HG02840 (cell line): ENCODE data around the gene CDH4.

Experiments
- ATAC-seq: cut with Tn5 transposase; IDR thresholded peaks from one replicate; pipeline ENCODE4 v1.9.1; 2021; ENCODE audit warnings: mild to moderate bottlenecking, moderate library complexity, moderate number of reproducible peaks; ENCODE audit not compliant: unreplicated experiment, low FRiP score

CDH4 gene

DNA sequence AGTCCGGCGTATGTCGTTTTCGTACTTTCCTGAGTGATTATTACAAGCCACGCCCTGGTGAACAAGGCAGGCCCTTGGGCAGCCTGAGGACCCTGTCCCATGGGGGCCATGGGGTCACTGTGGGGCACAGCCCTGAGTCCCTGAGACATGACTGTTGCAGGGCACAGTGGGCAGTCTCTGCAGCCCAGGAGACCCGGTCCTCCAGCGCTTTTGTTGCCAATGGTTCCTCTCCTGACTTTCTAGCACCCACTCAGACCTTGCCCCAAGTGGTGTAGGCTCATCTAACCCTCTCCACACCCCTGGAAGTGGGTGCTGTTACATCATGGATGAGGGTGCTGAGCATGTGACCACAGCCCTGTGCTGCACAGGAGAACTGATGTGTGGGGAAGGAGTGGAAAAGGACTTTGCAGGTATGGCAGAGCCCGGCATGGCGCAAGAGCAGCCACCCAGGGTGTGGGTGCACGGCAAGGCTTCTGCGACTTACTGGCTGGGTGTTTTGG is 494.1 kb downstream of the CDH4 start:
- no peak for ATAC-seq

DNA sequence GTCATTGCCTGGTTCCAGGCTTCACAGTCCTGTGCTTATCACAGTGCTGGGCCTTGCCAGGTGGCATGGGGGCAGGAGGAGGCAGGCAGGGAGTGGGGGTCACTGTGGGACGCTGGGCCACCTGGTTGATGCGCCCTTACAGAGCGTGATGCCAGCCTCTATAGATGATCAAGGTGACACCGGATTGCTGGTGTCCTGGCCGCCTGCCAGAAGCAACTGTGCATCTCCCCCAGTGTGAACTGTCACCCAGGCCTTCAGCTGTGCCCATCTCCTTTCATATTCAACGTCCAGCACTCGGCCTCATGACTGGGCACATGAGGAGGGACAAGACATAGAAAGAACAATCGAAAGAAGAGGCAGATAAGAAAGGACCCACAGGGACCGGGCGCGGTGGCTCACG is 494.7 kb downstream of the CDH4 start:
- ATAC-seq: no peak

DNA sequence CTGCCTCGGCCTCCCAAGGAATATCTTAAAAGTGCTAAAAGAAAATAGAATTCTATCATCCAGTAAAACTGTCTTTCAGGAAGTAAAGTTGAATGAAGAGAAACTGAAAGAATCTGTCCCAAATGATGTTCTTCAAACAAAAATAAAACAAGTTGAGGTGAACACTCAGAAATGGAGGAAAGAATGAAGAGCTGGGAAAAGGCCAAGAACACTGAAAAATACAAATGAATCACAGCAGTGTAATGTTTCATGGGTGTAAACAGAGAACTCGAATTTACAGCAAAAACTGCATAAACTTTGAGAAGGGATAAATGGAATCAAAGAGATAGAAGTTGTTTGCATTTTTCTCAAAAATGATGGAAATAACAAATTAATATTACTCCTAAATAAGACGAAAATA is 496.3 kb downstream of the CDH4 start:
- no peak for ATAC-seq

- no peak for ATAC-seq
Measured at GRCh38 chr20:61749406-61750075, 497.5 kb downstream of the CDH4 start.

GRCh38 chr20:61750093-61750492 is 498.0 kb downstream of the CDH4 start:
- no peak for ATAC-seq

DNA sequence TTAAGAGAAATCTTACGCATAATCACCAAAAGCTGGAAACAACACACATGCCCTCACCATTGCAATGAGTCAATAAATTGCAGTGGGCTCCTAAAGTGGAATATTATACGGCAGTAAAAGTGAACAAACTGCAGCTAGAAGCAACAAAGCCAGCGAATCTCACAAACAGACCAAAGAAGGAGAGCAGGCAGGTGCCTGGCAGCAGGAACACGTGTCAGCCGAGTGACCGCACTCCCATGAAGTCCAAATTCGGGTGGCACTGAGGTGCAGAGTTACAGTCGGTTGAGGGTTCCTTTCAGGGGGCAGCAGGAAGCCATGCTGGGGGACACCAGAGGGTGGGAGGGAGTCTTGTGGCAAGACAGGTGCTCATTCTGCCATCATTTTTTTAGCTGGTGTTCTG is 500.5 kb downstream of the CDH4 start:
- no peak for ATAC-seq

GRCh38 chr20:61753316-61753942 is 501.4 kb downstream of the CDH4 start:
- no peak for ATAC-seq

GRCh38 chr20:61753987-61754956 is 502.2 kb downstream of the CDH4 start:
- no peak for ATAC-seq

DNA sequence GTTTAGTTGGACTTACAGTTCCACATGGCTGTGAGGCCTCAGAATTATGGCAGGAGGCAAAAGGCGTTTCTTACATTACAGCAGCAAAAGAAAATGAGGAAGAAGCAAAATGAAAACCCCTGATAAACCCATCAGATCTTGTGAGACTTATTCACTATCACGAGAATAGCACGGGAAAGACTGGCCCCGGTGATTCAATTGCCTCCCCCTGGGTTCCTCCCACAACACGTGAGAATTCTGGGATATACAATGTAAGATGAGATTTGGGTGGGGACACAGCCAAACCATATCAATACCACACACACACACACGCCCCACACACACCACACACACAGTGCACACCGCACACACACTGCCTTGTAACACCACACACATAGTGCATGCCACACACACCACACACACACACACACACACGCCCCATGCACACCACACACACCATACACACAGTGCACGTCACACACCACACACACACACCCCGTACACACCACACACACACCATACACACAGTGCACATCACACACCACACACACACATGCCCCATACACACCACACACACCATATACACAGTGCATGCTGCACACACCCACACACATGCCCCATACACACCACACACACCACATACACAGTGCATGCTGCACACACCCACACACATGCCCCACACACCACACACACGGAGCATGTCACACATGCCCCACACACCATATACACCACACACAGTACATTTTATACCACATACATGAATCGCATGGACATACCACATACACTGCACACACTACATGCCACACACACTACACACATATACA is 503.1 kb downstream of the CDH4 start:
- no peak for ATAC-seq

DNA sequence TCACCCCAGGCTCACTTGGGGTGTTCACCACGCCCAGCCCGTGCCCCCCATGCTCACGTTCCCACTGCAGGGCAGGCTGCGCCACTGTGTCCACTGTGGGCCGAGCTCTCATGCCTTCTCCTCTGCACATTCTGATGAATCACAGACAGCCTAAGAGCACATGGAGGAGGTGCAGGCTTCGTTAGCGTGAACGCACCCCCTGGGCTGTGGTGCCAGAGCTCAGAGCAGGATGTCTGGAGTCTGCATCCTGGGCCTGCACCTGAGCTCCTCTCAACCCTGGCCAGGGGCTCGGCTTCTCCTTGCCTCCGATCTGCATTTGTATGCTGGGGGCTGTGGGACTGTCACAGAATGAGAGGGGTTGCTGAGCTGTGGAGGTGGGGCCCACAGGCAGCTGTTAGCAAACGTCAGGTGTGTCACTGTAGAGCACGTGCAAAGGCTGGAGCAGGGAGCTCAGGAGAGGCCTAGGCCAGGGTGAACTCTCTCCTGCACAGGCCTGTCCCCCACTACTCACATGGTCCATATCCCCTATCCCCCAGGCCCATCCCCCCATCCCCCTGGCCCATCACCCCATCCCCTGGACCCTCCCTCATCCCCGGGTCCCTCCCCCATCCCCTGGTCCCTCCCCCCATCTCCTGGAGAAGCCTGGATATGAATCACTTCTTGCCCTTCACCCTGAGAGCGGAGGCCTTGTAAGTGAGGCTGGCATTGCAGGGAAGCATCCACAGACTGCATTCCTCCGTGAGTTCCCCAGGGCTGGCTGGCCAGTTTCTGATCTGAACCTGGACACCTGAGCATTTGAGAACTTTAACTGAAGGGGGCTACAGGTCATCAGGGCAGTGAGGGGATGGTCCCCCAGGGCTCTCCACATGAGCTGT is 504.1 kb downstream of the CDH4 start:
- no peak for ATAC-seq

DNA sequence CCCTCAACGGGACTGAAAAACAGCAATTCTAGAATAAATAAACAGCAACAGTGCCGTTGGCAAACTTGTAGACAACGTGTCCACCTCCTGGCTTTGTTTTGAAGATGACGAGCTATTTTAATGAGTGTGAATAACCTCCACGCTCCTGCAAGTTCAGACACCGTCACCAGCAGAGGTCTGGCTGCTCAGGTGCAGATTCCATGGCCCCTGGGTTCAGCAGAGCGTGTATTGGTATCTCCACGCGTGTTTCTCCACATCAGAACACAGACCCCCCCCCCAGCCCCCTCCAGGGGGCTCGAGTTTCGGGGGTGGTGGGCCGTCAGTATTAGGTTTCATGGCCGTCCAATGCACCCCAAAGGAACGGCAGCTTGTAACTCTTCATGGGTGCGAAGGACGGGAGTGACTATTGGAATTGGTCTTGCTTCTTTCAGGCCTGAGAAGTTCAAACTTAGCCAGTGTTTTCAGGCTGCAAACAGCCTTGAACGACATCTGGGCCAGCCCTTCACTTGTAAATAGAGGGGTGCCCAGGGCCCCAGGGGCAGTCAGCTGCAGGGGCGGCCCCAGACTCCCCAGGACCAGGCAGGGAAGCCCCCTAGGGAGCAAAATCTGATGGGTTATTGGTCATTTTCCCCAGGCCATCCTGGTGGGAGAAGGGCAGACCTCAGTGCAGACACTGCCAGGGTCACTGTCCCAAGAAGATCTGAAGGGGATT is 505.1 kb downstream of the CDH4 start:
- no peak for ATAC-seq

DNA sequence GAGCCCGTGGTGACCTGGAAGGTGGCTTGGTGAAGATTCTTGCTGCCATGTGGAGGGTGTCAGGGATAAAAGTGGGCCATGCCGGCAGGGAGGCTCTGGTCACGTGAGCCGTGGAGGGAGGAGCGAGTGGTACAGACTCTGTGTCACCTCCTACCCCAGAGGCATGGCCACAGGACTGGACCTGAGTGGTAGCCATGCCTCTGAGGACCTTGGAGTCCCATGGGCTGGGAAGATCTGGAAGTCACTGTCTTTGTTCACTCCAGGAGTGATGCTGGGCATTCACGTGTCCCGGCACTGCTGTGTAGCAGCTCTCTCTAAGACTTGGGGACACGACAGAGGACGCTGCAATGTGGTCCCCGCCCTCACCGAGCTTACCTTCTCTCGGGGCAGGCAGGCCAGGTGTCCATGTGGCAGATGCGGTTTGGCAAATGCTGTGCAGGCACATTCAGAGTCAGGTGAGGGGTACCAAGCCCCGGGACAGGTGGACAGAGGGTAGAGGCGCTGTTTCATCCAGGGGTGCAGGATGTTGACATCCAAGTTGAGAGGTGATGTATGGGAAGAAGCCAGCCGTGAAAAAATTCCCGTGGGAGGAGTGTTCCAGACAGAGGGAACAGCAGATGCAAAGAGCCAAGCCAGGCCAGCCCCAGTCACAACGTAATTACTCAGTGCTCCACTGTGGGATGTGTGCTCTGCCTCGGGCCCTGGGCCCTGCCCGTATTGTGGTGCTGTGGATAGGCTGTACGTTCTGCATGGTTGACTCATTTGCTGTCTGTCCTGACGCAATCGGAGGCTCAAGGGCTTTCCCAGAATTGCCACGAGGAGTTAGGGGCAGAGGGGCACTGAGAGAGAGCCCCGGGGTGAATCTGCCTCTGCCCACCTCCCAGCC is 505.9 kb downstream of the CDH4 start:
- ATAC-seq: no peak

DNA sequence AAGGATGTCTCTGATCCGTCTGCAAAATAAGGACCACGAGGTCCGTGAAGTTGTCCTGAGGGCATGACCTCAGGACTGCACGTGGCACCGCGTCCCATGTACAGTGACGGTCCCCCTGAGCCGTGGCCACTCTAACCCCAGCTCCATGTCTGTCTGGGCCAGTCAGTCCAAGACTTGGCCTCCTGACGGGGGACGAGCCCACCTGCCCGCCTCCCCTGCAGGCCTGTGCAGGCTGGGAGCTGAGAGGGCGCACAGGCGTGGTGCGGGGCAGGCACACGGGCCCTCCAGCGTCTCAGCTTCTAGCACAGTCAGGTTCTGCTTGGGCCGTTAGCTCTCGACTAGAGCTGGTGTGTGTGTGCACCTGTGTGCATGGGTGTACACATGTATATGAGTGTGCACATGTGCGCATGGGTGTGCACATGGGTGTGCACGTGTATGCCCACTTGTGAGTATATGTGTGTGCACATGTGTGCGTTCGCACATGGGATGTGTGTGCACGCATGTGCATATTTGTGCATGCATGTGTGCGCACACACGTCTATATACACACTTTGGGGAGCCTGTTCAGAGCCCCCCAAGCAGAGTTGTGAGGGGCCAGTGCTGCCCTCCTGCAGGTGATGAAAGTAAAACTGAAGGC is 506.6 kb downstream of the CDH4 start:
- no peak for ATAC-seq

DNA sequence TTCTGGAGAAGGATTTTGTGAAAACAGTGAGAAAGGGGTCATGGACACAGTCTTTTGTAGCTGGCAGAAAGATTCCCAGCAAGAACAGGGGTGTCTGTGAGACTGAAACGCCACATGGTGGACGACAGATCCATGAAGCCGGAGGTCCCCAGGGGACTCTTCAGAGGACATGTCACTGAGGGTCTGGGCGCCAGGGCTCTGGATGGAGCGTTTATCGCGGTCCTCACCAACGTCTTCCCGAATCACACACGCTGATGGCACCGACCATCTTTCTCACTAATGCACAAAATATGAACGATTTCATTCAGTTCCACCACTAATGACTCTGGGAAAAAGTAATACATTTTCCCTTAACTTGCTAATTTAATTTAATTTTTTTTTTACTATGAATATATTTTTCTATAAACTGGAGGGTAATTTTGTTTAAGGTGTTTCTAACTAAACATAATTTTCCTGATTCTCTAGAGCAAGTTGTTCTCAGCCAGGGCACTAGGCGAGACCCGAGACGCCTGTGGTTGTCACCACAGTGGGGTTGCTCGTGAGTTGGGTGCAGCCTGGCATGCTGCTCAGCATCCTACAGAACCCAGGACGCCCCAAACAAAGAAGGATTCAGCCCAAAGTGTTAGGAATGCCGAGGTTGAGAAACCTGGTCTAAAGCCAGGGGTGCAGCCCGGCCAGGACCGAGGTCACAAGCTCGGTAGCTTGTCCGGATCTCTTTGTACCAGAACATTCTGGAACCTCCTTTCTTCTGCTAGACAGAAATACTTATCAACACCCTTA is 507.4 kb downstream of the CDH4 start:
- ATAC-seq: no peak

DNA sequence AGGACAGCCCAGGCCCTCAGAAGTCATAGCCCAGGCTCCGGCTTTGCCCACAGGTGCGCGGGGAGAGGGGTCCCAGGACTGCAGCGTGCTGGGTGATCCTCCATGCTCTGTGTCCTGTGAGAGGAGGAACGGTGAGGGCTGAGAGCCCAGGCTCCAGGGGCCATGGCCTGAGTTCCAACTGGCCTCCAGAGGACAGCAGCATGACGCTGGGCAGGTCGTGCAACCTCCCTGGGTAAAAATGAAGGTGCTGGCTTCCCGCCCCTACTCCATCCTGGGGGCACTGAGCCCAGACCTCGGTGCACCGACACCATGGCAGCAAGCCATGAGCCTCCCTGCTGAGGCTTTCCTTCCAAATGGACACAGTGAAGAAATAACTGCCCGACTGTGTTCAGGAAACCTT is 508.3 kb downstream of the CDH4 start:
- no peak for ATAC-seq

DNA sequence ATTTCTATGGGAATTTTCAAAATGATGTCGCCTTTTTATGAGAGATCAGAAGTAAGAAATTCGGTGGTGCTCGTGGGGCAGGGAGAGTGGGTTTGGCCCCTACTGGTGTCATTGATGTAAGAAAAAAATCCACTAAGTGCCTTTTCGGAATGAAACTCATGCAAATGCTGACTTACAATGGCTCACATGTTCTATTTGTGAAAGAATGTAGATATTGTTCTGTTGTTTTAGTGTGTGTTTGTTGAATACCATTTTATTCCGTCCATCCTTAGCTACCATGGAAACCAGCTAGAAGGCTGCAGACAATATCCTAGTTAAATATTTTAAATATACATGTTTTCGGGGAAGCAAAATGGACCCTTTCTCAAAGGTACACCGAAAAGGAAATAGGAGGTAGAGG is 508.7 kb downstream of the CDH4 start:
- no peak for ATAC-seq
